ENCODE data around the gene SELENON. TPM values are rescaled to one million over a fixed set of nuclear protein-coding genes. Genes with fewer than 3 reads are reported as not detected.
A peak's percentile ranks its signal among the peaks of the same experiment; 100 is the strongest.

Gene SELENON
- total RNA-seq, 1 donor from 2014 or later, result 72.8 TPM

DNA sequence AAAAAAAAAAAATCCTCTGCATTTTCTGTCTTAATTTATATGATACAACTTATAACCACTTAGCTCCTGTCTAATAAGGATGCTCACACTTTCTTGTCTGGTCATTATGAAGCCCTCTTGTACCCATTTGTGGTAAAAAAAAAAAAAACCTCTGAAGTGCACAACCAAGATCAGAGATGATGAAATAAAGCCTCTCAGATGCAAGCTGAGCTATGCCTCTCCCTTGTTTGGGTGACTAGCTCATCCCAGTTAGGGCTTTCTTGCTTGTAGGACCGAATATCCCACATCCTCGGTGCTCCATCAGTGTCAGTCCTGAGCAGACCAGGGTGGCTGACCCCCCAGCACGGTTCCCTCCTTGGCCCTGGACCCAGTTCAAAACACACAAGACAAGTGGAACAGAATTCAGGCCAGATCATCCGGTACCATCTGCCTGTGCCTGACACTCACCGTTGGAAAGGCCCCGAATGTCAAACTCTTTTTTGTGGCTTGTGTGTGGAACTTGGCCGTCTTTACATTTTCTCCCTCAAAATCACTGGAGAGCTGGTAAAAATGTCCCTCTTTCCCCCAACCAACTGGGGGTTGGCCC is 6.3 kb upstream of the SELENON start:
- Mint-ChIP-seq H3K4me3 (no peak overlapping the region), H3K27me3 (ENCODE audit: low read depth) (peaks cover 20% of the 10 kb centered on the region), H3K36me3 (no peaks in the 10 kb centered on the region), H3K9me3 (no peaks in the 10 kb centered on the region), H3K4me1 (peaks cover 10% of the 10 kb centered on the region), H3K27ac (no peak overlapping the region)
- TF ChIP-seq, protein P1, sequence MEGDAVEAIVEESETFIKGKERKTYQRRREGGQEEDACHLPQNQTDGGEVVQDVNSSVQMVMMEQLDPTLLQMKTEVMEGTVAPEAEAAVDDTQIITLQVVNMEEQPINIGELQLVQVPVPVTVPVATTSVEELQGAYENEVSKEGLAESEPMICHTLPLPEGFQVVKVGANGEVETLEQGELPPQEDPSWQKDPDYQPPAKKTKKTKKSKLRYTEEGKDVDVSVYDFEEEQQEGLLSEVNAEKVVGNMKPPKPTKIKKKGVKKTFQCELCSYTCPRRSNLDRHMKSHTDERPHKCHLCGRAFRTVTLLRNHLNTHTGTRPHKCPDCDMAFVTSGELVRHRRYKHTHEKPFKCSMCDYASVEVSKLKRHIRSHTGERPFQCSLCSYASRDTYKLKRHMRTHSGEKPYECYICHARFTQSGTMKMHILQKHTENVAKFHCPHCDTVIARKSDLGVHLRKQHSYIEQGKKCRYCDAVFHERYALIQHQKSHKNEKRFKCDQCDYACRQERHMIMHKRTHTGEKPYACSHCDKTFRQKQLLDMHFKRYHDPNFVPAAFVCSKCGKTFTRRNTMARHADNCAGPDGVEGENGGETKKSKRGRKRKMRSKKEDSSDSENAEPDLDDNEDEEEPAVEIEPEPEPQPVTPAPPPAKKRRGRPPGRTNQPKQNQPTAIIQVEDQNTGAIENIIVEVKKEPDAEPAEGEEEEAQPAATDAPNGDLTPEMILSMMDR (IDR thresholded peaks at IDR 0.05; ENCODE audit: unreplicated experiment), result no peak
- DNase-seq (ENCODE audit: low spot score in 2 of 2, unreplicated experiment in 2 of 2), result no peak

DNA sequence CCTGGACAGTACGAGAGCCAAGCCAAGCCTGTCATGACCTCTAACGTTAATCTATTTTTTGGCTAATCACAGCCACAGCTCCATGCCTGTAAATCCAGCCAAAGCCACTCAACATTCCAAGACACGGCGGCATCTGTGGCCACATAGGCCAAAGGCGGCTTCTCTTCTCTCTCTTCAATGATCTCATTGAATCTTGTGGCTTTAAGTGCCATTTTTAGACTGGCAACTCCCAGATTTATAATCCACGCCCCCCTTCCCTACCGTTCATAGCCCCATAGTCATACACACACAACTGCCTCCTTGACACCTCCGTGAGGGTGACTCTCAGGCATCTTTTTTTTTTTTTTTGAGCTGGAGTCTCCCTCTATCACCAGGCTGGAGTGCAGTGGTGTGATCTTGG is 5.7 kb upstream of the SELENON start:
- H3K9me3 Mint-ChIP-seq, result no peaks in the 10 kb centered on the region
- peaks cover 20% of the 10 kb centered on the region for H3K27me3 Mint-ChIP-seq (ENCODE audit: low read depth)
- no peak overlapping the region for H3K4me3 Mint-ChIP-seq
- DNase-seq (ENCODE audit: low spot score in 2 of 2, unreplicated experiment in 2 of 2), result no peak
- H3K4me1 Mint-ChIP-seq, result peaks cover 11% of the 10 kb centered on the region
- no peak overlapping the region for H3K27ac Mint-ChIP-seq
- H3K36me3 Mint-ChIP-seq, result no peaks in the 10 kb centered on the region
- TF ChIP-seq, protein P1 (IDR thresholded peaks at IDR 0.05; ENCODE audit: unreplicated experiment), result no peak

DNA sequence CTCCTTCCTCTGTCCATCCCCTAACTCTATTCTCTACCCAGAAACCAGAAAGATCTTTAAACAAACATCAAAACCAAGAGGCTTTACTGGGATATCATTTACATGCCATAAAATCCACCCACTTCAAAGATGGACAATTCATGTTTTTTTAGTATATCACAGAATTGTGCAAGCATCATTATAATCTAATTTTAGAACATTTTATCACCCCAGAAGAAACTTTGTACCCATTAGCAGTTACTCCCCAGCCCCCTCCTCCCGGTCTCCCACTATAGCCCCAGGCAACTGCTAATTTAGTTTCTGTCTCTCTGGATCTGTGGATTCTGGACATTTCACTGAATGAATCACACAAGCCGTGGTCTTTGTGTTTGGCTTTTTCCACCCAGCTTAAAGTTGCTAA is 4.8 kb upstream of the SELENON start:
- TF ChIP-seq, protein P1 (IDR thresholded peaks at IDR 0.05; ENCODE audit: unreplicated experiment), result no peak
- H3K27ac Mint-ChIP-seq, result no peak overlapping the region
- no peak overlapping the region for H3K4me3 Mint-ChIP-seq
- H3K9me3 Mint-ChIP-seq, result no peaks in the 10 kb centered on the region
- peaks cover 16% of the 10 kb centered on the region for H3K4me1 Mint-ChIP-seq
- peaks cover 17% of the 10 kb centered on the region for H3K27me3 Mint-ChIP-seq (ENCODE audit: low read depth)
- H3K36me3 Mint-ChIP-seq, result no peaks in the 10 kb centered on the region
- DNase-seq (ENCODE audit: low spot score in 2 of 2, unreplicated experiment in 2 of 2), result no peak

DNA sequence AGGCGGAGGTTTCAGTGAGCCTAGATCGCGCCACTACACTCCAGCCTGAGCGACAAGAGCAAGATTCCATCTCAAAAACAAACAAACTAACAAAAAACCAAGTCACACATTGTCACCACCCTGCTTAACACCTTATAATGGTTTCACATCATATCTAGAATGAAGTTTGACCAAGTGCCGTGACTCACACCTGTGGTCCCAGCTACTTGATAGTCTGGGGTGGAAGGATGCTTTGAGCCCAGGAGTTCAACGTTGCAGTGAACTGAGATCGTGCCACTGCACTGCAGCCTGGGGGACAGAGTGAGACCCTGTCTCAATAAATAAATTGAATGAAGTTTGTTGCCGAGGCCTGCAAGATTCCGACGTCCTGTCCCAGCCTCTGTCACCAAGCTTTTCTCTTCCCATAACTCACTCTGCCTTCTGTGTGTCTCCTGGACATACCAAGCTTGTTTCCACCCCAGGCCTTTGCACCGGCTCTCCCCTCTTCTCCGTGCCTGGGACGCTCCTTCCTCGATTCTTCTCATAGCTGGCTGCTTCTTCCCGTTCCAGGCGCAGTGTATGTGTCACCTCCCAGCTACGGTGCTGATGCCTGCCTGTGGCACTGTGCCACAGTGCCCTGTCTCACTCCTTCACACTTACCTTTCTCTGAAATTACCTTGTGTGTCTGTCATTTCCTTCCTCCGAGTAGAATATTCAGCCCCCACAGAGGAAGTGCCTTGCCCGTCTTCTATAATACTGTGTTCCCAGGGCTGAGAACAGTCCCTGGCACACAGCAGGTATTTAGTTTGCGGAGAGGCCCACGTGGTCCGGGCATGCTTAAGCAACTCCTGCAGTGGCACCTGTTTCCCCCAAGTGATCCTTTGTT is 3.8 kb upstream of the SELENON start:
- Mint-ChIP-seq H3K4me3 (no peak overlapping the region), H3K36me3 (no peaks in the 10 kb centered on the region), H3K4me1 (peaks cover 21% of the 10 kb centered on the region), H3K27me3 (ENCODE audit: low read depth) (peaks cover 14% of the 10 kb centered on the region), H3K9me3 (no peaks in the 10 kb centered on the region), H3K27ac (no peak overlapping the region)
- DNase-seq (ENCODE audit: low spot score in 2 of 2, unreplicated experiment in 2 of 2), result no peak
- TF ChIP-seq, protein P1 (IDR thresholded peaks at IDR 0.05; ENCODE audit: unreplicated experiment), result no peak

DNA sequence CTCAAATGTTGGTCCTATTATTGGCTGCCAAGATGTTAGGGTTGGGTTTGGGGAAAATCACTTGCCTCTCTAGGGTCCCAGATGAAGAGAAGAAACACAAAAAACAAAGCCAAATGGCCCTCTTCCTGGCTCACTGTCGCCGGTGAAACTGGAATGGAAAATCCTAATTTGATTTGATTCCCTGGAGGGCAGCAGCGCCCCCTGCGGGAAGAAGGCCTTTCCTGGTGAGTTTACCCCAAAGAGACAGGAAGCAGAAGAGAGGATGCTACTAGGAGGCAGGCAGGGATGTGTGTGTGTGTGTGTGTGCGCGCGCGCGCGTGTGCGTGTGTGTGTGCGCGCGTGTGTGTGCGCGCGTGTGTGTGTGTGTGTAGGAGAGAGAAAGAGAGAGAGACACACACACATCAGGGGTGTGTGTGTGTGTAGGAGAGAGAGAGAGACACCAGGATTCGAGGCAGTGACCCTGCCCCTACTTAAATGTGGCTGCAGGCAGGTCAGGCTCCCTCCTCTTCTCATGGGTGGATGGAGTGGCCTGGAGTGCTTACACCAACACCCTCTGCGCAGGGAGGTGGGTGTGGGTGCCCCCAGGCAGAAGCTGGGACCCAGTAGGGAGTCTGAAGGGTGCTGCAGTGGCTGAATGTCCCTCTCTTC is 3.1 kb upstream of the SELENON start:
- TF ChIP-seq, protein P1 (IDR thresholded peaks at IDR 0.05; ENCODE audit: unreplicated experiment), result peak; percentile 70

More for the DNA sequence above, 3.1 kb upstream of the SELENON start:
- Mint-ChIP-seq H3K36me3 (no peaks in the 10 kb centered on the region), H3K4me3 (no peak overlapping the region), H3K9me3 (no peaks in the 10 kb centered on the region), H3K27ac (no peak overlapping the region), H3K4me1 (peaks cover 21% of the 10 kb centered on the region), H3K27me3 (ENCODE audit: low read depth) (peaks cover 11% of the 10 kb centered on the region)
- DNase-seq (ENCODE audit: low spot score in 2 of 2, unreplicated experiment in 2 of 2), result peak; percentile 72 to 90

Data from mesothelial cell of epicardium (in vitro differentiated cells).